Measurements from ENCODE around the gene GPRC6A. TPM values are rescaled to one million over a fixed set of nuclear protein-coding genes. Genes with fewer than 3 reads are reported as not detected.

GPRC6A gene
- total and polyA plus RNA-seq, 10 of the 15 experiments (the other 5 are each of a cell fraction or from before 2014, with no cell fraction given) = not detected

GRCh38 chr6:116842459-116842858 is 13.6 kb upstream of the GPRC6A start:
- FAIRE-seq = no peak
- H3K4me3 ChIP-seq = no peak overlapping the region
- no peak for TF ChIP-seq HDGF (IDR thresholded peaks at IDR 0.05)
- no peak for TF ChIP-seq JUNB (IDR thresholded peaks at IDR 0.05)
- TF ChIP-seq HDAC6 (IDR thresholded peaks at IDR 0.05; ENCODE audit: unreplicated experiment) = no peak
- no peak for TF ChIP-seq TCF7 (IDR thresholded peaks at IDR 0.05; ENCODE audit: borderline replicate concordance)
- no peak for TF ChIP-seq CBX5 (IDR thresholded peaks at IDR 0.05; ENCODE audit: low read depth)
- no peak for TF ChIP-seq IRF5 (IDR thresholded peaks at IDR 0.05; ENCODE audit: borderline replicate concordance)
- TF ChIP-seq TARDBP (IDR thresholded peaks at IDR 0.05; ENCODE audit: borderline replicate concordance) = no peak
- no peak for TF ChIP-seq IRF4 (IDR thresholded peaks at IDR 0.05; ENCODE audit: low read depth, low read length)
- no peak for TF ChIP-seq ZNF687 (IDR thresholded peaks at IDR 0.05)
- TF ChIP-seq SRF (IDR thresholded peaks at IDR 0.05; ENCODE audit: low read depth in 2 of 2, low read length in 2 of 2) = no peak
- TF ChIP-seq HCFC1 (IDR thresholded peaks at IDR 0.05; ENCODE audit: low read length) = no peak
- in situ Hi-C loops (cut with MboI) (no loop called here), intact Hi-C loops (cut with micrococcal nuclease; ENCODE audit: unreplicated experiment) (no loop called here)
- ChIA-PET SMC1A (ENCODE audit: uncharacterized antibody, unreplicated experiment) (interaction anchor here (1.3 kb wide), 1 partner anchor 10 kb away, joined by 3 read pairs; no protein-coding TSS in a partner anchor), RAD21 (ENCODE audit: unreplicated experiment) (no interaction called here), POLR2A (no interaction called here), CTCF (interaction anchor here (6.2 kb wide), 1 partner anchor 63 kb away, joined by 36 read pairs; no protein-coding TSS in a partner anchor)
- no TSS peak for BruUV-seq (replicated peaks)
- no peak overlapping the region for H3K27ac ChIP-seq (ENCODE audit: control insufficient read depth, insufficient read depth)
- no peaks in the 10 kb centered on the region for H3K36me3 ChIP-seq (ENCODE audit: control insufficient read depth in 2 of 2, insufficient read depth in 2 of 2, low read length in 1 of 2)
- H3K9ac ChIP-seq (ENCODE audit: control insufficient read depth, insufficient read depth, low read length) = no peak overlapping the region
- no peak overlapping the region for H3K4me2 ChIP-seq (ENCODE audit: control insufficient read depth, insufficient read depth)
- no peaks in the 10 kb centered on the region for H4K20me1 ChIP-seq (ENCODE audit: control insufficient read depth, insufficient read depth)
- no peak for DNase-seq (ENCODE audit: low read depth, low spot score)
- H3K27me3 ChIP-seq (replicated peaks in 1 of 2; ENCODE audit: control insufficient read depth in 2 of 2, insufficient read depth in 2 of 2, low read length in 1 of 2) = no peaks in the 10 kb centered on the region
- no peak for ATAC-seq
- no peaks in the 10 kb centered on the region for H3K4me1 ChIP-seq (ENCODE audit: control insufficient read depth, insufficient read depth, low read length)
- no peaks in the 10 kb centered on the region for H3K9me3 ChIP-seq (replicated peaks; ENCODE audit: control insufficient read depth, insufficient read depth, low read length)
- H3K79me2 ChIP-seq (ENCODE audit: control insufficient read depth, insufficient read depth, low read length) = no peaks in the 10 kb centered on the region
- WGBS (ENCODE audit: insufficient coverage, insufficient replicate concordance, low lambda C conversion rate, missing lambda C conversion rate) = 4% methylated on average over 1 of the region's 1 CpG
- H2AFZ ChIP-seq (ENCODE audit: control insufficient read depth, low read depth, low read length) = no peak overlapping the region
